ENCODE measurements around the gene SCN5A.

DNA sequence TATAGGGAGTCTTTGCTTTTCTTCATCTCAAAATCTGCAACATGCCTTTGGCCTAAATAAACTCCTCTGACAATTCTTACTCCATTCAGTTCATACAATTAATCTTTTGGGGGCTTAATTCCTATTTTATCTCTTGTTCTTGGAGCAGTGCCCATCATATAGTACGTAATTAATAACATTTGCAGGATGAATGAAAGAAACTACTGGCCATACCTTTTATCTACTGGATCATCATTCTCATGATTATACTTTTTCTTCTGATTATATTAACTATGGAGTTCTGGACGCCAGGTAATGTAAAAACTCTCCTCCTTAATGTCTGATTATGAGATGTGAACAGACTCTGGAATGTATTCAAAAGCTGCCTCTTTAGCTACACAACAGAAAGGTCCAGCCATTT is 46.5 kb upstream of the SCN5A start:
- TF ChIP-seq CEBPB (IDR thresholded peaks at IDR 0.05; ENCODE audit: borderline replicate concordance, low read depth, low read length) (no peak), ZNF335 (CRISPR knock-in tag; IDR thresholded peaks at IDR 0.05) (no peak), RBM39 (IDR thresholded peaks at IDR 0.05; ENCODE audit: low read depth, low read length, poor library complexity, severe bottlenecking) (no peak), HIVEP1 (CRISPR knock-in tag; IDR thresholded peaks at IDR 0.05) (no peak)
